Spleen (tissue), 7 donors: ENCODE data around the gene FAM181B.

Source experiments
- CTCF ChIP-seq, 11 experiments: fragments of 200-600 bp in 7 of 11; fragments of 450-650 bp in 4 of 11; sonication (generic) in 4 of 11; IDR thresholded peaks in 8 of 11; conservative IDR thresholded peaks in 3 of 11; 1 replicate in 7 of 11; 2 replicates in 4 of 11; pipeline versions ENCODE4 v1.4.0 to v1.8.0; 2016 to 2021; ENCODE audit warnings: antibody characterized with exemption in 11 of 11, inconsistent platforms in 4 of 11, mild to moderate bottlenecking in 1 of 11
- POLR2A ChIP-seq, 3 donors: fragments of 450-650 bp; IDR thresholded peaks; one replicate each; pipeline ENCODE4 v1.5.1; 2017; ENCODE audit warnings: antibody characterized with exemption in 3 of 3, mild to moderate bottlenecking in 1 of 3
- donor health status: DM: no; HTN: no; CAD: no; lungs with moderate emphysema.
- donor health status: DM: no; HTN: no; CAD: no.
- donor health status: DM: no; HTN: no; CAD: no.

GRCh38 chr11:82767123-82767522, 33.5 kb upstream of the FAM181B start:
- TF ChIP-seq CTCF (IDR thresholded peaks at IDR 0.05 in 8 of 11, conservative IDR thresholded peaks at IDR 0.05 in 3 of 11) = no peak
- no peak for TF ChIP-seq POLR2A (IDR thresholded peaks at IDR 0.05)
